Lower leg skin (tissue), 3 donors: Measurements from ENCODE around the gene CLIP2.

Experiments
- CTCF ChIP-seq, 3 donors: fragments of 450-650 bp; IDR thresholded peaks; one replicate each; pipeline ENCODE4 v1.5.1; 2016; ENCODE audit warnings: antibody characterized with exemption in 3 of 3, mild to moderate bottlenecking in 3 of 3, moderate library complexity in 2 of 3
- POLR2A ChIP-seq, 2 donors: fragments of 450-650 bp; IDR thresholded peaks; one replicate each; pipeline ENCODE4 v1.6.1; 2016 to 2017; ENCODE audit warnings: antibody characterized with exemption in 2 of 2, mild to moderate bottlenecking in 1 of 2, moderate library complexity in 1 of 2

- no peak for TF ChIP-seq POLR2A (IDR thresholded peaks at IDR 0.05)
- TF ChIP-seq CTCF (IDR thresholded peaks at IDR 0.05): no peak
These were observed 123.4 kb downstream of the CLIP2 start for GRCh38 chr7:74412603-74413002.
